Erythroblast (primary cell): ENCODE data around the gene GABRP.
"Not testable (repeated sequence)": the region's sequence is repeated elsewhere in the genome, so short reads cannot be mapped to it uniquely, and the experiment has no call there.

ENCODE experiments used
- DNase-seq, 2 experiments: peaks; one replicate each; lab custom pipeline; 2025; lab: John Stamatoyannopoulos, UW
- GATA1 ChIP-seq: IDR thresholded peaks from 2 replicates; pipeline ENCODE4 v1.6.1; 2011; ENCODE audit warnings: low read depth, mild to moderate bottlenecking, control low read depth, low read length, moderate library complexity
- POLR2A ChIP-seq: IDR thresholded peaks from 2 replicates; pipeline ENCODE4 v1.6.1; 2011; ENCODE audit warnings: mild to moderate bottlenecking, low read length

Gene GABRP

DNA sequence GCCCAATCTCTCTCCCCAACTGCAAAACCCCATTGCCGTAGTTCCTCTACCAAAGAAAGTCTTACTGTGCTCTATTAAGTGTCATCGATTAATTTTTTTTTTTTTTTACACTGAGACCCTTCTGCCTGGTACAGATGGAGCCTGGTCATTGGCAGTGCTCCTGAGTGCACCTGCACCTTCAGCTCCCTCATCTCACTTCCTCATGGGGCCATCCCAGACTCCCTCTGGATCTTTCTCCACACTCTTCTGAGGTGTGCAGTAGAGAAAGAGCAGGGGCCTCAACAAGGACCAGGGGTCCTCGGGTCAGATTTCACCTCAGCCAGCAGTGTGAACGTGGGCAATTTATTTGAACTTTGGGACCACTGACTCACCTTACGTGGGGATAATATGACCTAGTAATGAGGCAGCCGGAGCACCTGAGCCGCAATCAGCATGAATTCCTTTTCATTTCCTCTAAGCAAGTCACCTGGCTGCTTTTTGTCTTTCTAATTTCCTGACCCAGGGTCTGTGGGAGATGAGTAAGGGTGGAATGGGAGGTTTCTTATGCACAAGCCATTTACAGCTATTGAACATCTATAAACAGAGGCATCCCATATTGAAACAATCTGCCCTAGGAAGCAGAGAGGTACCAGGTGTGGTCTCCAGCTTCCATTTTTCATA, 22.3 kb upstream of the GABRP start:
- no peak for DNase-seq
- TF ChIP-seq GATA1 (no peak), POLR2A (no peak)

DNA sequence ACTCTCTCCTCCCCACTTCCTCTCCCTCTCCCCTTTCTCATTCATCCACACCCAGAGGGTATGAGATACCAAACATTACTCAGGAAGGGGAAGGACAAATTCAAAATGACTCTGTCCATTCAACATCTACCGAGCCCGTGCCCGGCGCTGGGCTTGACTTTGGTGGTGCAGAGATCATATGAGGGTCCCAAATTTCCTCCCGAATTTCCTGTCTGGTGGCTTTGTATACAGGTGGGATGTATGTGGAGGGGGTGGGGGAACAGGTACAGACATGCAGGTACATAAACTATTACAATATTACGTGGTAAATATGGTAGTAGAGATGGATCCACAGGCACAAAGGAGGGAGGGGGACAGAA, 21.8 kb upstream of the GABRP start:
- TF ChIP-seq GATA1 (no peak), POLR2A (no peak)
- DNase-seq: no peak

DNA sequence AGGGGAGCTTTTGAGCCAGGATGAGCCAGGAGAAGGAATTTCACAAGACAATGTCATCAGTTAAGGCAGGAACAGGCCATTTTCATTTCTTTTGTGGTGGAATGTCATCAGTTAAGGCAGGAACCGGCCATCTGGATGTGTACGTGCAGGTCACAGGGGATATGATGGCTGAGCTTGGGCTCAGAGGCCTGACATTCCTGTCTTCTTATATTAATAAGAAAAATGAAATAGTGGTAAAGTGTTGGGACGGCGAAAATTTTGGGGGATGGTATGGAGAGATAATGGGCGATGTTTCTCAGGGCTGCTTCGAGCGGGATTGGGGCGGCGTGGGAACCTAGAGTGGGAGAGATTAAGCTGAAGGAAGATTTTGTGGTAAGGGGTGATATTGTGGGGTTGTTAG, 21.2 kb upstream of the GABRP start:
- not testable (repeated sequence) for DNase-seq

DNA sequence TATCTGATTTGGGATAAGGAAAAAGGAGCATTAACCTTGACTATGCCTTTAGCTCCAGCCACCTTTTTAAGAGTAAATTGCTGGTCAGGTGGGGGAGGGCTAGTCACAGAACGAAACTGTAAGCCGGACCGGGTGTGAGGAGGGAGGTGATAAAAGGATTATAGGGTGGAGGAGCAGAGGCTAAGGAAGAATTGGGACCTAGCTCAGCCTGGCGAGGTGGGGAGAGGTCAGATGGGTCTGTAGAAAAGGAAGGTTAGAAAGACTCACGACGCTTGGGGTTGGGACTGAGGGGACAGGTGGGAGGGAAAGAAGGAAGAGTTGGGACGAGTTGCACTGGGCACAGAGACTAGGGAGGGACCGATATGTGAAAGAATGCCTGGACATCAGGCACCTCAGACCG, 17.7 kb upstream of the GABRP start:
- not testable (repeated sequence) for DNase-seq

DNA sequence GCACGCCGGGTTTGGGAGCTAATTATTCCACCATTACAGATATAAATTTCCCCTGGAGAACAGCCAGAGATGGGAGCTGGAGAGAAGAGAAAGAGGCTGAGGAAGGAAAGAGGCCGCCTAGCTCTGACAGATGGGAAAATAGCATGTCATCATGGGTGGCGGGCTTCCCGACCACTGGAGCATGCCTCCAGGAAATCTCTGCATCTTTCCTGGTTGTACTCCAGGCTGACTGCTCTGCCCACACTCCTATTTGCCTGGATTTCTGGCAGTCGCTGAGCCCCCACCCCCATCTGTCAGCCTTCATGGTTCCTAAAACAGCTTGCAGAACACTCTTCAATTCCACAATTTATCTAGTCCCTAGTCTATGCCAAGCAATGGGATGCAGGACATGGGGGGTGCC, 14.3 kb upstream of the GABRP start:
- DNase-seq: no peak
- TF ChIP-seq GATA1 (no peak), POLR2A (no peak)

DNA sequence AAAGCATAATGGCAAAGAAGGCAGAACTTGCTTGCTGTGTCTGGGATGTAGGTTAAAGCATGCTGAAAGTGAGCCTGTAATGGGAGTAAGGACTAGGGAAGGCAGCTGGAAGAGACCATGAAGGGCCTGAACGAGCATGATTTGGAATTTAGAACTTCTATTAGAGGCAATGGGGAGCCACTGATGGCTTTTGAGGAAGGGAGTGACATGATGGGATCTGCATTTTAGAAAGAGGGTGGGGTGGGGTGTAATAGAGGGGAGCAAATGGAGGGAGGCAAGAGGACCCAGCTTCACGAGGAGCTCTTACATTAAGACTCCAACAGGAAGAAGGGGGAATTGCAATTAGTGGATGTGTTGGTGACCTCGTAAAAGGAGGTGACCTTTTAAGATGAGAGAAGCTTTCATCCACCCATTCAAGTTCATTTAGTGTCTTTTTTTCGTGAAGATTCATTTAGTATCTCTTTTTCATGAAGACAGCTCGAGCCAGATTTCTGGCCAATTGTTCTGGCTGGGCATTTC, 13.6 kb upstream of the GABRP start:
- TF ChIP-seq GATA1: no peak
- TF ChIP-seq POLR2A: no peak
- DNase-seq: no peak

DNA sequence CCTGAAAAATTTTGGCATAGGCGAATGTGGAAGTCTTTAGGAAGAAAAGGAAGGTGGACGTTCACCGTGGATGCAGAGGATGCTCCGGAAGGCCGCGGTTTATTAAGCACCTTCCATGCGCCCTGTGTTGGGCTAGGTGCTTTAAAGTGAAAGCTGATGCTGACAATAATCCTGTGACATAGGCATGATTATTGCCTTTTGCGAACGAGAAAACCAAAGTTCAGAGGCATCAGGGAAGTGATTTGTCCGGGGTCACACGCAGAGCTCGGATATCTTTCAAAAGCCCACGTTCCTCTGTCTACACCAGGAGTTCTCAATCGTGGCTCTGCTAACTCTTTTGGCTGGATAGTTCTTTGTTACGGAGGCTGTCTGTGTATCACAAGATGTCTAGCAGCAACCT, 12.0 kb upstream of the GABRP start:
- TF ChIP-seq GATA1 (no peak), POLR2A (no peak)
- DNase-seq: no peak

DNA sequence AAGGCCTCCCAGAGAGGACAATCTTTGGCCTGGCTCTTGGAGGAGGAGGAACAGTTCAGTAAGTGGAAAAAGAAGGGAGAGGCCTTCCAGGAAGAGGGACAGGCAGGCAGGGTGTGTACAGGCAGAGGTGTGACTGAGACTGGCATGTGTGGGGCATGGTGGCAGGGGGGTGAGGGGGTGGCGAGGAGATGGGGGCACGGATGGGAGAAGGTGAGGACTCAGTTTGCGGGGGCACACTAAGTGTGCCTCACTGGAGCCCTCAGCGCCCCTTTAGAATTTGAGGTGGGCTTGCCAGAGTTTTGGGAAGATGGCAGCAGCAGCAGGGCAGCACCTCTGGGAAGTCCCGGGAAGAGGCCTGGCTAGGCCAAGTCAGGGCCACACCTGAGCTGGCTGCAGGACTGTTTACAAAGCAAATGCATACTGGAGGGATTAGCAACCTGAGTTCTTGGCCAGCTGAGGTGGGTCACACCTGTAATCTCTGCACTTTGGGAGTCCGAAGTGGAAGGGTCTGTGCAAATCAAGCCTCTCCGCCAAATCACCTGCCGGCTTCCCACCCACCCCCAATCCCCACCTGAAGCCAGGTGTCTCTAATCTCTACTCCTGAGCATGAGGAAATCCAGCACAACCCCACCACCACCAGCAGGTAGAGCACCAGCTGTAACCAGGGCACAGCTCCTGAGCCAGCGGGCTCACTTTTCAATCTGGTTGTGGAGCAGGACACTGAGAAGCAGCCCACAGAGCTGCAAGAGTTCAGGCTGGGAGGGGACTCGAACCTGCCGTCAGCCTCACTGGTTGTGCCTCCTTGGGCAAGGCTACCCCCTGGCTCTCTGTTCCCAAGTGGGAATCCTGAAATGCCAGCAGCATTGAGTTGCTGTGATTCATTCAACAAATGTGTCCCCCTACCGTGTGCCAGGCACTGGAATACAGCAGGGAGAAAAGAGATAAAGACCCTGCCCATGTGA, 10.2 kb upstream of the GABRP start:
- TF ChIP-seq POLR2A (no peak), GATA1 (no peak)
- no peak for DNase-seq

DNA sequence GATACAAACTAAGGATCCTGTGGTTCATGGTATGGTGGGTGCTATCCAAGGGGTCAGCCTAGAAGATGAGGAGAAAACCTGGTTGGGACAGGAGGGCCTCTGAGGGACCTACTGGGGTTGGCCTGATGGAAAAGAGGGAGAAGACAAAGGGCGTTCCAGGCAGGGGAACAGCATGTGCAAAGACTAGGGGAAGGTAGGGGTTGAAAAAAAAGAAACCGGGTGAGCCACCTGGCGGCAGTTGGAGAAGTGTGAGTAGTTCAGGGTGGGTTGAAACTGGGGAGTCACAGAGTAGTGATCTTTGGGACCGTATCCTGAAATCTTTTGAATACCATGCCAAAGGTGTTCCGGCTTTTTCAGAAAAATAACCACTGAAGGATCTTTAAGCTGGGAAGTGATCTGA, 8.7 kb upstream of the GABRP start:
- TF ChIP-seq POLR2A (no peak), GATA1 (no peak)
- no peak for DNase-seq

DNA sequence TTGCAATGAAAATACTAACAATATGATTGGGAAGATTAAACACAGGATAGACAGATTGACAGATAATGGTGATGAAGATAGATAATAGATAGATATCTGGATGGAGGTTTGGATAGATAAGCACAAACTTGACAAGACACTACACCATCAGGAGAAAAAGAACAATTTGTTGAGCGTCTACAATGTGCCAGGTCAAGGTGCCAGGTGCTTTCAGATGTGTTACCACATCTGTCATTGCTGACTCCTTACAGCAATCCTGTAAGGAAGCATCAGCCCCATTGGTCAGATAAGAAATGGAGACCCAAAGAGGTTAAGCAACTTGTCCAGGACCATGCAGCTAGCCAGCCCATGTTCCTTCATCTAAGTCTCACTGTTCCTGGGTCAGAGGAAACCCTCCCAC, 1.6 kb upstream of the GABRP start:
- TF ChIP-seq GATA1 (no peak), POLR2A (no peak)
- no peak for DNase-seq

DNA sequence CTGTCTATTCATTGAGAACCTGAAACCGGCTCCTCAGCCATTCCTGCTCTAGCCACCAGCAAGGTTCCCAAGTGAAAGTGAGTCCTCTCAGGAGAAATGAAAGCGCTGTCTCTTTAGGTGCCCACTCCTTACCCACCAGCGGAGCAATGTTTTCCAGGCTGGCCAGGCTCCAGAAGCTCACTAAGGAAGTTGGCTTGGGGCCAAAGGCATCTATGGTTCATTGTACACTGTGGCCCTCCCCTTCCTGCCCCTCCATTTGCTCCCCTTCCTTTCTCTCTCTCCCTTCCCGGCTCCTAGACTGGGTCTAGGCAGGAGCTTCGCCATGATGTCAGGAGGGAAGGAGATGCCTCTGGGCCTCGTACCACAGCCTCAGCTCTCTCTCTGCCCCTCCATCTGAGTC, 1.1 kb upstream of the GABRP start:
- no peak for DNase-seq
- TF ChIP-seq POLR2A (no peak), GATA1 (no peak)

DNA sequence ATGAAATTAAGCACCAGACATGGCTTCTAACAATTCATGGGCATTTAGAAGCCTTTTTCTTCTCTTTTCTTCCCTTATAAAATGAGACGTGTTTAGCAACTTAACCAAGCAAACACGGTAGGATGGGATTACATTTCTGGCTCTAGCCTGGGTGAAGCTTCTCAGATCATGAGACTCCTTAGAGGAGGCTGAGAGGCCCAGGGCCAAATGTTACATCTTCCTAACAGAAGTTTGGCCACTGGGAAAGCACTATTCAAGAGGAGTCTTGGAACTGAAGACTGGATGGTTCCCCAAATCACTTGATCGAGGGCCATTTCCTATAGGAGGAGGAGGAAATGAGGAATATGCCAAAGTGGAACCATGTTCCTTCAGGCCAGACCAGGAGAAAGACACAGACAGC, 1.9 kb downstream of the GABRP start:
- TF ChIP-seq GATA1 (no peak), POLR2A (no peak)
- DNase-seq: no peak

DNA sequence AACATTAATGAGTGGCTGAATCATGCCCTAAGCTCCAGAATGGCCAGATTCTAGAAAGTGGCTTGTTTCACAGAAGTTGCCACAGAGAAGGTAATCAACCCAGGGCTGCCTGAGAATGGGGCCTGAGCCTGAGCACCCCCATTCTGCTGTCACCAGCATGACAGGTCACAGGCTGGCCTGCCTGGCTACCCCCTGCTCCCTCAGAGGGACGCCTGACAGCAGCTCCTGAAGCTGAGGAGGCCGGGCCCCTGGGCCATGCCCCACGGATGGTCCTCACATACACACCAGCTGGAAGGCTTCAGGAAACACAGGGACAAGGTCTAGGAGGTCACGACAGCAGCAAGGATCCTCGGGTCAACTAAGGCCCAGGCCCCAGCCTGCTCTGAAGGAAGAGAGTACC, 3.7 kb downstream of the GABRP start:
- TF ChIP-seq POLR2A (no peak), GATA1 (no peak)
- no peak for DNase-seq

DNA sequence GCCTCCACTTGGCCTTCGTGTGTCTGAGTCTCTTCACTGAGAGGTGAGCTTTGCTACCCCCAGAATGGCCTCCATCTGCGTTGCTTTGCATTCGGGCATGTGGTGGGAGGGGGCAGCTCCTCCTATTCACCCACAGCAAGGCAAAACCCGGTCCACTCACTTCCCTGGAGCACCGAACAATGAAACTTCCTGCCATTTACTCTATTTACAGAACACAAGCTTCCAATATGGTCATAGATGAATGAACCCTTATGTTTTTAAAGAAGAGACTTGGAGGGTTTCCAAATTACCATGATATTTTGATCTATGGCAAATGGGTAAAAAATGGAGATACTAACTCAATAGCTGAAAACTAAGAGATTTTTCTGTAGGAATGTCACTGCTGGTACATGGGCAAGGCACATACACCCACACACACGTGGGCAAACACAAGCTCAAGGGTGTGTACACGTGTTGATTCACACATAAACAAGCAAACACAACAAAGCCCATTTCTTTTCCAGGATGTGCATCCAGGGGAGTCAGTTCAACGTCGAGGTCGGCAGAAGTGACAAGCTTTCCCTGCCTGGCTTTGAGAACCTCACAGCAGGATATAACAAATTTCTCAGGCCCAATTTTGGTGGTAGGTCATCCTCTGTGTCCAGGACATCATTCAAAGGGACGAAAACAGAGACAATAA, 5.2 kb downstream of the GABRP start:
- no peak for DNase-seq
- no peak for TF ChIP-seq POLR2A
